ENCODE data around the gene SH3RF3.
"Not testable (repeated sequence)": the region's sequence is repeated elsewhere in the genome, so short reads cannot be mapped to it uniquely, and the experiment has no call there.

The SH3RF3 gene

GRCh38 chr2:109128616-109129355 lies at the start of gene SH3RF3:
Gene SH3RF3, plus strand, starts transcription at chr2:109129205.
- DNase-seq (ENCODE audit: low read depth in 2 of 2), result no peak

GRCh38 chr2:109079590-109079989 lies 49.4 kb upstream of the SH3RF3 start:
- DNase-seq (ENCODE audit: low read depth in 2 of 2), result no peak

GRCh38 chr2:109080109-109080508 lies 48.9 kb upstream of the SH3RF3 start:
- DNase-seq (ENCODE audit: low read depth in 2 of 2), result no peak

GRCh38 chr2:109080757-109081156 lies 48.2 kb upstream of the SH3RF3 start:
- no peak for DNase-seq (ENCODE audit: low read depth in 2 of 2)

GRCh38 chr2:109081374-109081773 lies 47.6 kb upstream of the SH3RF3 start:
- DNase-seq (ENCODE audit: low read depth in 2 of 2), result no peak

- DNase-seq (ENCODE audit: low read depth in 2 of 2), result no peak
These were observed 45.2 kb upstream of the SH3RF3 start for GRCh38 chr2:109083771-109084170.

GRCh38 chr2:109084341-109084740 lies 44.7 kb upstream of the SH3RF3 start:
- no peak for DNase-seq (ENCODE audit: low read depth in 2 of 2)

GRCh38 chr2:109085912-109086742 lies 42.9 kb upstream of the SH3RF3 start:
- DNase-seq (ENCODE audit: low read depth in 2 of 2), result no peak

GRCh38 chr2:109086743-109087020 lies 42.3 kb upstream of the SH3RF3 start:
- DNase-seq (ENCODE audit: low read depth in 2 of 2), result no peak

GRCh38 chr2:109087055-109087663 lies 41.8 kb upstream of the SH3RF3 start:
- no peak for DNase-seq (ENCODE audit: low read depth in 2 of 2)

- DNase-seq (ENCODE audit: low read depth in 2 of 2), result no peak
These were observed 39.3 kb upstream of the SH3RF3 start for GRCh38 chr2:109089602-109090300.

- no peak for DNase-seq (ENCODE audit: low read depth in 2 of 2)
These were observed 37.5 kb upstream of the SH3RF3 start for GRCh38 chr2:109091526-109091925.

GRCh38 chr2:109094144-109094543 lies 34.9 kb upstream of the SH3RF3 start:
- DNase-seq (ENCODE audit: low read depth in 2 of 2), result no peak

- no peak for DNase-seq (ENCODE audit: low read depth in 2 of 2)
These were observed 30.6 kb upstream of the SH3RF3 start for GRCh38 chr2:109098251-109098920.

- no peak for DNase-seq (ENCODE audit: low read depth in 2 of 2)
These were observed 30.1 kb upstream of the SH3RF3 start for GRCh38 chr2:109098921-109099273.

- no peak for DNase-seq (ENCODE audit: low read depth in 2 of 2)
These were observed 26.3 kb upstream of the SH3RF3 start for GRCh38 chr2:109102588-109103233.

- no peak for DNase-seq (ENCODE audit: low read depth in 2 of 2)
These were observed 23.9 kb upstream of the SH3RF3 start for GRCh38 chr2:109105113-109105512.

- no peak for DNase-seq (ENCODE audit: low read depth in 2 of 2)
These were observed 20.3 kb upstream of the SH3RF3 start for GRCh38 chr2:109108740-109109139.

- no peak for DNase-seq (ENCODE audit: low read depth in 2 of 2)
These were observed 19.7 kb upstream of the SH3RF3 start for GRCh38 chr2:109109342-109109741.

- DNase-seq (ENCODE audit: low read depth in 2 of 2), result no peak
These were observed 18.8 kb upstream of the SH3RF3 start for GRCh38 chr2:109110170-109110569.

GRCh38 chr2:109117181-109117580 lies 11.8 kb upstream of the SH3RF3 start:
- DNase-seq (ENCODE audit: low read depth in 2 of 2), result not testable (repeated sequence)

All from stimulated activated CD8-positive, alpha-beta memory T cell treated with anti-CD3 and anti-CD28 coated beads, Interleukin-2, amount 100 ng/mL, for 1 hour (primary cell).